CD14-positive monocyte (primary cell): ENCODE measurements around the gene ASS1. TPM values are rescaled to one million over a fixed set of nuclear protein-coding genes. Genes with fewer than 3 reads are reported as not detected.
A peak's percentile ranks its signal among the peaks of the same experiment; 100 is the strongest.

Experiments
- DNase-seq, 3 donors: peaks; one replicate each; pipeline ENCODE4 v3.0.0-alpha.2; 2011 to 2022
- H2AFZ ChIP-seq: 2 replicates; pipeline ENCODE4 v1.6.0; 2012; ENCODE audit warnings: mild to moderate bottlenecking, low read depth, low read length, inconsistent platforms; ENCODE audit not compliant: insufficient read depth, poor library complexity, severe bottlenecking
- H3K27ac ChIP-seq, 2 donors: 1 replicate in 1 of 2; 2 replicates in 1 of 2; pipeline ENCODE4 v1.5.1; 2012 to 2013; ENCODE audit warnings: low read length in 2 of 2, control low read depth in 1 of 2, inconsistent platforms in 1 of 2, low read depth in 1 of 2, mild to moderate bottlenecking in 1 of 2
- H3K27me3 ChIP-seq, 2 donors: one replicate each; pipeline versions ENCODE4 v1.6.0 to v1.6.1; 2011 to 2013; ENCODE audit warnings: low read length in 2 of 2; ENCODE audit not compliant: control insufficient read depth in 2 of 2, insufficient read depth in 2 of 2
- H3K36me3 ChIP-seq, 2 donors: replicated peaks in 1 of 2; 1 replicate in 1 of 2; 2 replicates in 1 of 2; pipeline versions ENCODE4 v1.5.1 to v1.6.1; 2012 to 2013; ENCODE audit warnings: low read length in 2 of 2, control low read depth in 1 of 2, inconsistent platforms in 1 of 2, mild to moderate bottlenecking in 1 of 2; ENCODE audit not compliant: insufficient read depth in 2 of 2, control insufficient read depth in 1 of 2
- H3K4me1 ChIP-seq, 2 donors: 1 replicate in 1 of 2; 2 replicates in 1 of 2; pipeline versions ENCODE4 v1.5.1 to v1.6.1; 2012 to 2013; ENCODE audit warnings: low read length in 2 of 2, control low read depth in 1 of 2, inconsistent platforms in 1 of 2, mild to moderate bottlenecking in 1 of 2, moderate library complexity in 1 of 2; ENCODE audit not compliant: insufficient read depth in 2 of 2, control insufficient read depth in 1 of 2
- H3K4me2 ChIP-seq: replicated peaks from 2 replicates; pipeline ENCODE3; 2012; ENCODE audit warnings: low read length, moderate library complexity, mild to moderate bottlenecking; ENCODE audit not compliant: poor library complexity, severe bottlenecking; ENCODE audit errors: extremely low read depth
- H3K4me3 ChIP-seq, 3 experiments: fragments of 200-600 bp in 1 of 3; sonication (generic) in 1 of 3; replicated peaks in 1 of 3; 1 replicate in 2 of 3; 2 replicates in 1 of 3; pipeline ENCODE4 v1.5.1; 2011 to 2013; ENCODE audit warnings: low read length in 3 of 3, mild to moderate bottlenecking in 3 of 3, control low read depth in 2 of 3, low read depth in 2 of 3, inconsistent platforms in 1 of 3, moderate library complexity in 1 of 3
- H3K79me2 ChIP-seq: 2 replicates; pipeline ENCODE4 v1.6.0; 2012; ENCODE audit warnings: mild to moderate bottlenecking, control low read depth, inconsistent platforms, low read length, moderate library complexity; ENCODE audit not compliant: insufficient read depth
- H3K9ac ChIP-seq: 2 replicates; pipeline ENCODE4 v1.6.0; 2017; ENCODE audit warnings: low read length, mild to moderate bottlenecking; ENCODE audit not compliant: insufficient read depth, poor library complexity, severe bottlenecking
- H3K9me3 ChIP-seq, 2 donors: replicated peaks in 1 of 2; 1 replicate in 1 of 2; 2 replicates in 1 of 2; pipeline versions ENCODE4 v1.5.1 to v1.6.1; 2012 to 2013; ENCODE audit warnings: low read length in 2 of 2, control low read depth in 1 of 2; ENCODE audit not compliant: control insufficient read depth in 1 of 2, insufficient read depth in 1 of 2
- H4K20me1 ChIP-seq: 2 replicates; pipeline ENCODE4 v1.6.0; 2012; ENCODE audit warnings: mild to moderate bottlenecking, low read length, control low read depth, moderate library complexity; ENCODE audit not compliant: insufficient read depth
- H3K27ac Mint-ChIP-seq, 7 donors: one replicate each; pipeline ENCODE4 v1.8.0; 2020; ENCODE audit warnings: mild to moderate bottlenecking in 7 of 7, mixed read lengths in 7 of 7, moderate library complexity in 6 of 7, inconsistent platforms in 2 of 7
- H3K27me3 Mint-ChIP-seq, 3 donors: one replicate each; pipeline ENCODE4 v1.8.0; 2021 to 2022; ENCODE audit warnings: low read depth in 3 of 3, mild to moderate bottlenecking in 3 of 3, mixed read lengths in 3 of 3, moderate library complexity in 3 of 3, inconsistent platforms in 1 of 3
- H3K36me3 Mint-ChIP-seq, 2 donors: one replicate each; pipeline ENCODE4 v1.8.0; 2020; ENCODE audit warnings: mixed read lengths in 2 of 2, inconsistent platforms in 1 of 2, mild to moderate bottlenecking in 1 of 2
- H3K4me1 Mint-ChIP-seq: one replicate; pipeline ENCODE4 v1.8.0; 2020; ENCODE audit warnings: mild to moderate bottlenecking, mixed read lengths
- H3K4me3 Mint-ChIP-seq, 2 donors: one replicate each; pipeline ENCODE4 v1.8.0; 2020; ENCODE audit warnings: mild to moderate bottlenecking in 2 of 2, mixed read lengths in 2 of 2, moderate library complexity in 1 of 2
- H3K9me3 Mint-ChIP-seq, 7 donors: one replicate each; pipeline ENCODE4 v1.8.0; 2020 to 2022; ENCODE audit warnings: mixed read lengths in 7 of 7, mild to moderate bottlenecking in 6 of 7, moderate library complexity in 6 of 7, inconsistent platforms in 2 of 7
- WGBS: methylation state at CpG from one replicate; pipeline ENCODE4 v1.1.5; 2013; ENCODE audit warnings: missing lambda C conversion rate; ENCODE audit not compliant: insufficient coverage; 5-methylcytosine and 5-hydroxymethylcytosine counted together
- intact Hi-C, 2 donors: fragments of 100-400 bp; cut with micrococcal nuclease; formaldehyde crosslinking; loops; one replicate each; pipeline versions ENCODE4 v1.15.0 to v1.15.1; 2023
- polyA plus RNA-seq, 3 donors: library from polyadenylated mRNA; depleted of rRNA in 1 of 3; unstranded in 2 of 3; stranded (reverse) in 1 of 3; fragments of 300-500 nt in 2 of 3; fragments of >200 nt in 1 of 3; fragmentation: Illumina TruSeq in 2 of 3; gene quantifications; 1 replicate in 2 of 3; 2 replicates in 1 of 3; pipeline ENCODE4 v1.2.3, GENCODE V29; 2012 to 2021
- TF ChIP-seq, protein P1 (sequence below): fragments of 200-600 bp; IDR thresholded peaks from one replicate; pipeline ENCODE4 v1.8.0; 2022; ENCODE audit warnings: antibody characterized with exemption, mild to moderate bottlenecking

The ASS1 gene
- polyA plus RNA-seq, 3 donors = not detected

GRCh38 chr9:130467316-130467715 lies 22.6 kb downstream of the ASS1 start:
- Mint-ChIP-seq H3K4me1 (no peaks in the 10 kb centered on the region), H3K27ac (no peak overlapping the region), H3K9me3 (peaks cover 0 to 3% (median 0%) of the 10 kb centered on the region in 7 donors), H3K36me3 (no peaks in the 10 kb centered on the region), H3K27me3 (peaks cover 42 to 63% (median 50%) of the 10 kb centered on the region in 3 donors), H3K4me3 (peak overlapping the region in 1 of 2 donors; percentile 7)
- Histone ChIP-seq H3K9me3 (no peaks in the 10 kb centered on the region), H2AFZ (no peak overlapping the region), H4K20me1 (no peaks in the 10 kb centered on the region), H3K4me2 (no peak overlapping the region), H3K4me3 (no peak overlapping the region), H3K4me1 (no peaks in the 10 kb centered on the region), H3K9ac (no peak overlapping the region), H3K27ac (no peak overlapping the region), H3K27me3 (peaks cover 7 to 44% of the 10 kb centered on the region in 2 donors), H3K36me3 (no peaks in the 10 kb centered on the region), H3K79me2 (no peaks in the 10 kb centered on the region)
- TF ChIP-seq, protein P1, sequence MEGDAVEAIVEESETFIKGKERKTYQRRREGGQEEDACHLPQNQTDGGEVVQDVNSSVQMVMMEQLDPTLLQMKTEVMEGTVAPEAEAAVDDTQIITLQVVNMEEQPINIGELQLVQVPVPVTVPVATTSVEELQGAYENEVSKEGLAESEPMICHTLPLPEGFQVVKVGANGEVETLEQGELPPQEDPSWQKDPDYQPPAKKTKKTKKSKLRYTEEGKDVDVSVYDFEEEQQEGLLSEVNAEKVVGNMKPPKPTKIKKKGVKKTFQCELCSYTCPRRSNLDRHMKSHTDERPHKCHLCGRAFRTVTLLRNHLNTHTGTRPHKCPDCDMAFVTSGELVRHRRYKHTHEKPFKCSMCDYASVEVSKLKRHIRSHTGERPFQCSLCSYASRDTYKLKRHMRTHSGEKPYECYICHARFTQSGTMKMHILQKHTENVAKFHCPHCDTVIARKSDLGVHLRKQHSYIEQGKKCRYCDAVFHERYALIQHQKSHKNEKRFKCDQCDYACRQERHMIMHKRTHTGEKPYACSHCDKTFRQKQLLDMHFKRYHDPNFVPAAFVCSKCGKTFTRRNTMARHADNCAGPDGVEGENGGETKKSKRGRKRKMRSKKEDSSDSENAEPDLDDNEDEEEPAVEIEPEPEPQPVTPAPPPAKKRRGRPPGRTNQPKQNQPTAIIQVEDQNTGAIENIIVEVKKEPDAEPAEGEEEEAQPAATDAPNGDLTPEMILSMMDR = no peak
- intact Hi-C loops = no loop called here
- WGBS = 5% methylated on average over 6 of the region's 13 CpGs
- DNase-seq = no peak

DNA sequence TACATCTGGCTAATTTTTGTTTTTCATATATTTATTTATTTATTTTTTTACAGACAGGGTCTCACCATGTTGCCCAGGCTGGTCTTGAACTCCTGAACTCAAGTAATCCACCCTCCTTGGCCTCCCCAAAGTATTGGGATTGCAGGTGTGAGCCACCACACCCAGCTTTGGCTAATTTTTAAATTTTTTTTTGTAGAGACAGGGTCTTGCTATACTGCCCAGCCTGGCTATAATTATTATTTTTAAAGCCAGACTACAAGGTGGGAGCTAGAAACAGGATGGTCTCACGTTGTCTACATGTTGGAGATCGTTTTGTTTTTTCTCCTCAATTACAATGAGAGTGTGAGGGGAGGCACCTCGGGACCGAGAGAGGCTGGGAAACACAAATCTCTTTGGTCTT lies 23.8 kb downstream of the ASS1 start:
- Histone ChIP-seq H2AFZ (no peak overlapping the region), H3K27me3 (peaks cover 7 to 56% of the 10 kb centered on the region in 2 donors), H3K9me3 (no peaks in the 10 kb centered on the region), H4K20me1 (no peaks in the 10 kb centered on the region), H3K4me2 (no peak overlapping the region), H3K4me3 (no peak overlapping the region), H3K4me1 (no peaks in the 10 kb centered on the region), H3K9ac (no peak overlapping the region), H3K36me3 (no peaks in the 10 kb centered on the region), H3K79me2 (no peaks in the 10 kb centered on the region), H3K27ac (no peak overlapping the region)
- Mint-ChIP-seq H3K9me3 (peaks cover 0 to 3% (median 0%) of the 10 kb centered on the region in 7 donors), H3K36me3 (no peaks in the 10 kb centered on the region), H3K27me3 (peaks cover 47 to 74% (median 58%) of the 10 kb centered on the region in 3 donors), H3K4me1 (no peaks in the 10 kb centered on the region), H3K4me3 (no peak overlapping the region), H3K27ac (no peak overlapping the region)
- intact Hi-C loops = no loop called here
- DNase-seq = no peak
- TF ChIP-seq, protein P1 = no peak
- WGBS = 40% methylated on average over 2 of the region's 4 CpGs
